BLaER1 treated with 17β-estradiol and CSF1 and Interleukin-3, amounts not matched to agents 10 nM and 100 nM (cell line): ENCODE measurements around the gene NEO1.

Source experiments
- H3K27ac ChIP-seq, 11 experiments: shearing (Covaris generic); formaldehyde crosslinking; 2 replicates each; pipeline ENCODE4 v1.8.1; 2022
- H3K27me3 ChIP-seq, 11 experiments: shearing (Covaris generic); formaldehyde crosslinking; 2 replicates each; pipeline ENCODE4 v1.8.1; 2022
- H3K36me3 ChIP-seq, 11 experiments: shearing (Covaris generic); formaldehyde crosslinking; 2 replicates each; pipeline ENCODE4 v1.8.1; 2022
- H3K4me1 ChIP-seq, 10 experiments: shearing (Covaris generic); formaldehyde crosslinking; 2 replicates each; pipeline ENCODE4 v1.8.1; 2022
- H3K4me2 ChIP-seq, 11 experiments: shearing (Covaris generic); formaldehyde crosslinking; 2 replicates each; pipeline ENCODE4 v1.8.1; 2022
- H3K4me3 ChIP-seq, 10 experiments: shearing (Covaris generic); formaldehyde crosslinking; 2 replicates each; pipeline ENCODE4 v1.8.1; 2022
- H3K9ac ChIP-seq, 11 experiments: shearing (Covaris generic); formaldehyde crosslinking; 2 replicates each; pipeline ENCODE4 v1.8.1; 2022
- H3K9me3 ChIP-seq, 11 experiments: shearing (Covaris generic); formaldehyde crosslinking; replicated peaks in 1 of 11; 2 replicates each; pipeline ENCODE4 v1.8.1; 2022
- H4K20me1 ChIP-seq, 11 experiments: shearing (Covaris generic); formaldehyde crosslinking; 2 replicates each; pipeline ENCODE4 v1.8.1; 2022
- Cebpa-rat ChIP-seq, 11 experiments: shearing (Covaris generic); IDR thresholded peaks; 2 replicates each; pipeline ENCODE4 v1.8.1; 2022

The NEO1 gene

GRCh38 chr15:73264881-73265280, 212.6 kb downstream of the NEO1 start:
- Histone ChIP-seq H3K4me3 (no peak overlapping the region), H3K4me2 (no peak overlapping the region)

GRCh38 chr15:73265536-73266153, 213.4 kb downstream of the NEO1 start:
- no peak overlapping the region for H3K27ac ChIP-seq

More at GRCh38 chr15:73264881-73265280, 212.6 kb downstream of the NEO1 start:
- Histone ChIP-seq H3K36me3 (peaks cover 0 to 24% (median 12%) of the 10 kb centered on the region in 11 experiments; a peak in 14 of 22 replicates), H3K4me1 (0 out of 20 replicates have a peak, but pooled peaks cover 0 to 6% (median 0%) of the 10 kb centered on the region in 10 experiments), H3K27me3 (no peaks in the 10 kb centered on the region), H3K9ac (no peak overlapping the region), H3K27ac (no peak overlapping the region), H3K9me3 (no peaks in the 10 kb centered on the region), H4K20me1 (no peaks in the 10 kb centered on the region; a peak in 1 of 22 replicates)
- no peak for TF ChIP-seq Cebpa-rat (IDR thresholded peaks at IDR 0.05)

DNA sequence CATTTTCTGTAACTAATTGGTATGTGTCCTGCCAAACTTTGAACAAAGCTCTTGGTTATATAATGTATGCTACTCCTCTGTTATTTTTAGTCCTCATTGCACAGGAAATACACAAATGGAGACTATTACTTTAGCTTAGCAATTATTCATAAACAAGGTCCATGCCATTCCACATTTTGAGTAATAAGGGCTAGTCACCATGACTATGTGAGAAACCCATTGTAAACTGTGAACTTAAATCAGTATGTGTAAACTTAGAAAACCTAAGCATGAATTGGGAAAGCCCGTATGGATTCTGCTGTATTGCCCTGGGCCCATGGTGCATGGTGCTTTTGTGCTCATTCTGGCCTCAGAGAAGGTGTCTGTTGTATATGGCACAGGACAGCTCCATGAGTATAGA, 216.2 kb downstream of the NEO1 start:
- no peak overlapping the region for H3K27ac ChIP-seq
- H3K27me3 ChIP-seq, result no peaks in the 10 kb centered on the region
- H3K4me2 ChIP-seq, result no peak overlapping the region
- no peak for TF ChIP-seq Cebpa-rat (IDR thresholded peaks at IDR 0.05)
- H4K20me1 ChIP-seq, result no peaks in the 10 kb centered on the region; a peak in 1 of 22 replicates
- H3K4me3 ChIP-seq, result no peak overlapping the region
- no peak overlapping the region for H3K9ac ChIP-seq
- H3K36me3 ChIP-seq, result peaks cover 0 to 31% (median 11%) of the 10 kb centered on the region in 11 experiments; a peak in 13 of 22 replicates
- H3K4me1 ChIP-seq, result 0 out of 20 replicates have a peak, but pooled peaks cover 0 to 6% (median 0%) of the 10 kb centered on the region in 10 experiments
- no peaks in the 10 kb centered on the region for H3K9me3 ChIP-seq

More at GRCh38 chr15:73265536-73266153, 213.4 kb downstream of the NEO1 start:
- TF ChIP-seq Cebpa-rat (IDR thresholded peaks at IDR 0.05), result no peak
- Histone ChIP-seq H3K27me3 (no peaks in the 10 kb centered on the region), H3K4me2 (no peak overlapping the region), H4K20me1 (no peaks in the 10 kb centered on the region; a peak in 1 of 22 replicates), H3K9ac (no peak overlapping the region), H3K9me3 (no peaks in the 10 kb centered on the region), H3K36me3 (peaks cover 0 to 25% (median 13%) of the 10 kb centered on the region in 11 experiments; a peak in 14 of 22 replicates), H3K4me1 (0 out of 20 replicates have a peak, but pooled peaks cover 0 to 6% (median 0%) of the 10 kb centered on the region in 10 experiments), H3K4me3 (no peak overlapping the region)

DNA sequence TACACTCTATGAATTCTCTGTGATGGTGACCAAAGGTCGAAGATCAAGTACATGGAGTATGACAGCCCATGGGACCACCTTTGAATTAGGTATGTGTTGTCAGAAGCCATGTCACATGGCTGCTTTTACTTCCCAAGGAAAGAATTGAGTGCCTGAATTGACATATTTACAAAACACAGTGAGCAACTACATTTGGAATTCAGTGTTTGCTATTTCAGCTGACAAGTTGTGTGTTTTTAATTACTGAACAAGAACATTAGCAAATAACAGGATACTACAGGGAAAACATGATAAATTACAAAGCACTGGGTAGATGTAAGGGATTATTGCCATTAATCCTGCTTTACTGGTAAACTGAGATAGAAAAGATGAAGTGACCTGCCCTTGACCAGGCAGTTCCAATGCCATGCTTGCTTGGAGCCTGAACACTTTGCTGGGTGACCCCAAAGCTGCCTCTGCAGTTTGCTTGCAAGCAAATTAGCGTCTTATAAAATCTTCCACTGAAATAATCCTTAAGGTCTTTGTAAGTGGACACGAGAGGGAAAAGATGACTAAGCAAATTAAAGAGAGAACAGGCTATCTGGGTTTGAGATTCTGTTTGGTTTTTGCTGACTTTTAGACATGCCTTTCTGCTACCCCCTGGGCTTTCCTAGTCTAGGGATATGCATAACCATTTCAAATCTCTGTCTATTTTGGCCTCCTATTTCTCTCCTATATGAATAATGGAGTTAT, 218.3 kb downstream of the NEO1 start:
- H3K9me3 ChIP-seq, result no peaks in the 10 kb centered on the region
- H3K27ac ChIP-seq, result no peak overlapping the region
- TF ChIP-seq Cebpa-rat (IDR thresholded peaks at IDR 0.05), result no peak
- no peaks in the 10 kb centered on the region for H3K27me3 ChIP-seq
- H3K36me3 ChIP-seq, result peaks cover 0 to 31% (median 11%) of the 10 kb centered on the region in 11 experiments; a peak in 13 of 22 replicates
- no peak overlapping the region for H3K9ac ChIP-seq
- no peaks in the 10 kb centered on the region for H4K20me1 ChIP-seq
- H3K4me1 ChIP-seq, result no peaks in the 10 kb centered on the region
- no peak overlapping the region for H3K4me2 ChIP-seq
- no peak overlapping the region for H3K4me3 ChIP-seq

DNA sequence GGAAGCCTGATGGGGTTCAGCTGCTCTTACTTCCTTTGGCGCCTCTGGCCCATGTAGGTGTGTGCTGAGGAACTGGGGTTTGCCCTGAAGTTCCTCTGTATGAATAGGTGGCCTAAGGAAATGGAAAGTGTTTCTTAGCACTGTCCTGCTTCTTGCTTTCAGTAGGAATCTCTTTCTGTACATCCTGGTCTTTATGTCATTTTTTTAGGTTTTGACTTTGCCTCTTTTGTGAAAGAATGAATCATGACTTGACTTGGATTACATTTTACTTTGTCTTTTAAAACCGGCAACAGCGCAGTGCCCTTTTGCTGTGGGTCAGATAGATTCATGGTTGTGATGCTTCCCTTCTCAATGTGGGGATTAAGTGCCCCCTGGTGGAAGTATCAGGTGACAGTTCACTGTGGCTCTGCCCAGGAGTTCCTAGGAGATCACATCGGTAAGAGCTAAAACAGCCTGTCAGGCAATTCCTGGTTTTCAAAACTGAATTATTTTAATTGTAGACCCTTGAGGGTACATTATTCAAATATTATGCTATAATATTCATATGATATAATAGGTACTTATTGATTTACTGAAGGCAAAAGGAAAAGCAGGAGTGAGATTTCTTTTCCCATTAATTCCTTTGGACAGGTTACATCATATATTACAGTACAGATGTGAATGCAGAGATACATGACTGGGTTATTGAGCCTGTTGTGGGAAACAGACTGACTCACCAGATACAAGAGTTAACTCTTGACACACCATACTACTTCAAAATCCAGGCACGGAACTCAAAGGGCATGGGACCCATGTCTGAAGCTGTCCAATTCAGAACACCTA, 221.1 kb downstream of the NEO1 start:
- no peaks in the 10 kb centered on the region for H3K27me3 ChIP-seq
- H3K4me3 ChIP-seq, result no peak overlapping the region
- peaks cover 0 to 20% (median 11%) of the 10 kb centered on the region in 11 experiments; a peak in 13 of 22 replicates for H3K36me3 ChIP-seq
- TF ChIP-seq Cebpa-rat (IDR thresholded peaks at IDR 0.05), result no peak
- no peaks in the 10 kb centered on the region for H3K9me3 ChIP-seq
- no peaks in the 10 kb centered on the region for H3K4me1 ChIP-seq
- H3K4me2 ChIP-seq, result no peak overlapping the region
- H3K9ac ChIP-seq, result no peak overlapping the region
- H4K20me1 ChIP-seq, result no peaks in the 10 kb centered on the region
- H3K27ac ChIP-seq, result no peak overlapping the region

DNA sequence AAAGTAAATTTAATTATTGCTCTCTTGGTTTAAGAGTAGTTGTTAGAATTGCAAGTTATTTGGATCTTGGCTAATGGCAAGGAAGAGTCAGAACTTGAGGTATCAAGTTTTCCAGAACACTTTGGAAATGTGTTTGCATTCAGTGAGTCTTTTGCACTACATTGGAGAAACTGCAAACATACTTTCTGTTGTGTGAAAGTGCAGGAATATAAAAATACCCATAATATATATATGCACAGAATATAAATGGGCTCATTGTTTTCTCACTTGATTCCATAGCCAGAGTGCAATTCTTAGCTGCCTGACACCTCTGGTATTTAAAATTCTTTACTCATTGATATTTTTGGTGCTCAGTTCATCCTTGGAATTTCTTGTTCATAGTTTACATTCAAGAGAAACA, 223.6 kb downstream of the NEO1 start:
- H3K4me1 ChIP-seq, result no peaks in the 10 kb centered on the region
- no peak overlapping the region for H3K9ac ChIP-seq
- H3K27ac ChIP-seq, result no peak overlapping the region
- no peak overlapping the region for H3K4me2 ChIP-seq
- peaks cover 0 to 14% (median 1%) of the 10 kb centered on the region in 11 experiments; a peak in 7 of 22 replicates for H3K36me3 ChIP-seq
- H3K4me3 ChIP-seq, result no peak overlapping the region
- H4K20me1 ChIP-seq, result no peaks in the 10 kb centered on the region
- no peaks in the 10 kb centered on the region for H3K27me3 ChIP-seq
- no peak for TF ChIP-seq Cebpa-rat (IDR thresholded peaks at IDR 0.05)
- H3K9me3 ChIP-seq, result no peaks in the 10 kb centered on the region

DNA sequence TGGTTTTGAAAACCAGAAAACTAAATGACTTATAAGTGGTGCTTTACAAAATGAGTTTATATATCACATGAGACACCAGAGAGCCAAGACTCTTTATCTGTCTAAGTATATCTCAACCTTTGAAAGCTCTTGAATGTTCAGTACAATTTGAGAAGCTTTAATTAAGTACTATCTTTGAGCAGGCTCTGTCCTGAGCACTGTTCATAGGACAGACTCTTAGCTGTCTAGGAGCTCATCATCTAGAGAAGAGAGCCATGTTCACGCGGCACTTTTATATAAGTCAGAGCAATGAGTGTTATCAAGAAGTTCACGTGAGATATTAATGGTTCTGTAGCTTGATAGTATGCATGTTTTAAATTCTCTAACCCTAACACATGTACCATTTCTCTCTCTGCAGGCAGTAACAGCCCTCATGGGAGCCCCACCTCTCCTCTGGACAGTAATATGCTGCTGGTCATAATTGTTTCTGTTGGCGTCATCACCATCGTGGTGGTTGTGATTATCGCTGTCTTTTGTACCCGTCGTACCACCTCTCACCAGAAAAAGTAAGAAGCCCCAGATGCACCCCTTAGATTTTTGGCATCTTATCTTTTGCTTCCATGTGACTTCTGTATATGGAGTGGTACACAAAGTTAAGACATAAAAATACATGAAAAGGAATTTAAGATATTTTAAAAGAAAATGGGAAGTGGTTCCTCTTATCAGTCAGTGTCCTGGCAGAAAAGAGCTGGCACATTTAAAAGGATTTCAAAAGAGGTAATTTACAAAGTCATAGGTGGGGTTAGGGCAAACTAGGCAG, 230.5 kb downstream of the NEO1 start:
- TF ChIP-seq Cebpa-rat (IDR thresholded peaks at IDR 0.05), result no peak
- Histone ChIP-seq H3K9ac (peak overlapping the region in 1 of 11 experiments; percentile 4; a peak in 1 of 22 replicates), H3K4me2 (no peak overlapping the region)

DNA sequence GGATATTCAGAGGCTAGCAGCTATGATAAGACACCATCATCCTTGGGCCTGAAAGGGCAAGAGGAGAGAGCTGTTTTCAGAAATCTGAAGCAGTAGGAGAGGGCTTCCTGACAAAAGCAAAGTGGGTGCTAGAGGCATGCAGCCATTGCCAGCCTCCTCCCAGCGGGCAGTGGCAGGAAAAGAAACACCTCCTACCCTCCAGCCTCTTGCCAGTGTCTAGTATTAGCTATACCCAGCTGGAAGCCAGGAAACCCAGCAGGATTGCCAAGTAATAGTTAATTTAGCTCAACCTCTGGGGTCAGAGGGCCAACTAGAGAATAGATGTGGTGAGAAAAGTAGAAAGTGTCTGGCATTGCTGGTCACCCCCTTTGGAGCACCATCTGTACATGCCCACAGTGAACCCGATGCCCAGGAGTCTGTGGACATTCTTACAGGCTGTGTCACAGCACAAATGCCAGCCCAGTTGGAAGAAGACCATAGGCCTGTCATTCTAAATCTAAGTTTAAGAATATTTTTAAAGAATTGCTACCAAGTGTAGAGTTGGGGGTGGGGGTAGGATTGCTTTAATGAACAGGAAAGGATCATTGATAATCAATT, 231.2 kb downstream of the NEO1 start:
- Histone ChIP-seq H3K4me1 (peaks cover 10 to 33% (median 22%) of the 10 kb centered on the region in 10 experiments), H3K4me2 (no peak overlapping the region)
- TF ChIP-seq Cebpa-rat (IDR thresholded peaks at IDR 0.05), result no peak

More for the DNA sequence above, 230.5 kb downstream of the NEO1 start:
- Histone ChIP-seq H3K27me3 (no peaks in the 10 kb centered on the region), H3K36me3 (peaks cover 0 to 24% (median 9%) of the 10 kb centered on the region in 11 experiments; a peak in 11 of 22 replicates), H3K27ac (no peak overlapping the region), H3K9me3 (no peaks in the 10 kb centered on the region), H3K4me1 (peaks cover 10 to 28% (median 21%) of the 10 kb centered on the region in 10 experiments), H3K4me3 (no peak overlapping the region), H4K20me1 (no peaks in the 10 kb centered on the region)

More for the DNA sequence above, 231.2 kb downstream of the NEO1 start:
- Histone ChIP-seq H3K27me3 (no peaks in the 10 kb centered on the region), H3K36me3 (peaks cover 0 to 24% (median 13%) of the 10 kb centered on the region in 11 experiments; a peak in 12 of 22 replicates), H4K20me1 (no peaks in the 10 kb centered on the region), H3K9me3 (no peaks in the 10 kb centered on the region), H3K9ac (peak overlapping the region in 1 of 11 experiments; percentile 4; a peak in 1 of 22 replicates), H3K27ac (no peak overlapping the region), H3K4me3 (no peak overlapping the region)
